Measurements from ENCODE around the gene CHRNA4.
"Not testable (repeated sequence)": the region's sequence is repeated elsewhere in the genome, so short reads cannot be mapped to it uniquely, and the experiment has no call there.

Gene CHRNA4

GRCh38 chr20:63397946-63398450 lies 36.8 kb upstream of the CHRNA4 start:
- no peak for DNase-seq (ENCODE audit: low read depth in 1 of 2, low spot score in 1 of 2)

GRCh38 chr20:63397155-63397843 lies 36.1 kb upstream of the CHRNA4 start:
- no peak for DNase-seq (ENCODE audit: low read depth in 1 of 2, low spot score in 1 of 2)

- no peak for DNase-seq (ENCODE audit: low read depth in 1 of 2, low spot score in 1 of 2)
These were observed 35.2 kb upstream of the CHRNA4 start for GRCh38 chr20:63396300-63396699.

GRCh38 chr20:63395723-63396122 lies 34.6 kb upstream of the CHRNA4 start:
- no peak for DNase-seq (ENCODE audit: low read depth in 1 of 2, low spot score in 1 of 2)

GRCh38 chr20:63394920-63395455 lies 33.8 kb upstream of the CHRNA4 start:
- no peak for DNase-seq (ENCODE audit: low read depth in 1 of 2, low spot score in 1 of 2)

GRCh38 chr20:63394069-63394919 lies 33.1 kb upstream of the CHRNA4 start:
- DNase-seq (ENCODE audit: low read depth in 1 of 2, low spot score in 1 of 2) = no peak

GRCh38 chr20:63393566-63393965 lies 32.4 kb upstream of the CHRNA4 start:
- no peak for DNase-seq (ENCODE audit: low read depth in 1 of 2, low spot score in 1 of 2)

GRCh38 chr20:63392465-63393365 lies 31.6 kb upstream of the CHRNA4 start:
- no peak for DNase-seq (ENCODE audit: low read depth in 1 of 2, low spot score in 1 of 2)

GRCh38 chr20:63387917-63388316 lies 26.8 kb upstream of the CHRNA4 start:
- no peak for DNase-seq (ENCODE audit: low read depth in 1 of 2, low spot score in 1 of 2)

GRCh38 chr20:63387393-63387792 lies 26.2 kb upstream of the CHRNA4 start:
- DNase-seq (ENCODE audit: low read depth in 1 of 2, low spot score in 1 of 2) = no peak

GRCh38 chr20:63386491-63386890 lies 25.3 kb upstream of the CHRNA4 start:
- DNase-seq (ENCODE audit: low read depth in 1 of 2, low spot score in 1 of 2) = no peak

- DNase-seq (ENCODE audit: low read depth in 1 of 2, low spot score in 1 of 2) = no peak
These were observed 24.7 kb upstream of the CHRNA4 start for GRCh38 chr20:63385819-63386218.

GRCh38 chr20:63384336-63384735 lies 23.2 kb upstream of the CHRNA4 start:
- no peak for DNase-seq (ENCODE audit: low read depth in 1 of 2, low spot score in 1 of 2)

GRCh38 chr20:63383556-63383955 lies 22.4 kb upstream of the CHRNA4 start:
- no peak for DNase-seq (ENCODE audit: low read depth in 1 of 2, low spot score in 1 of 2)

- no peak for DNase-seq (ENCODE audit: low read depth in 1 of 2, low spot score in 1 of 2)
These were observed 21.6 kb upstream of the CHRNA4 start for GRCh38 chr20:63382551-63383300.

GRCh38 chr20:63381781-63382431 lies 20.8 kb upstream of the CHRNA4 start:
- peak in 1 of 2 donors; percentile 35 for DNase-seq (ENCODE audit: low read depth in 1 of 2, low spot score in 1 of 2)

- DNase-seq (ENCODE audit: low read depth in 1 of 2, low spot score in 1 of 2) = no peak
These were observed 19.3 kb upstream of the CHRNA4 start for GRCh38 chr20:63380346-63380870.

GRCh38 chr20:63379872-63380271 lies 18.7 kb upstream of the CHRNA4 start:
- DNase-seq (ENCODE audit: low read depth in 1 of 2, low spot score in 1 of 2) = not testable (repeated sequence)

GRCh38 chr20:63379296-63379695 lies 18.1 kb upstream of the CHRNA4 start:
- DNase-seq (ENCODE audit: low read depth in 1 of 2, low spot score in 1 of 2) = no peak
